ENCODE results near the gene BNIP3.

DNA sequence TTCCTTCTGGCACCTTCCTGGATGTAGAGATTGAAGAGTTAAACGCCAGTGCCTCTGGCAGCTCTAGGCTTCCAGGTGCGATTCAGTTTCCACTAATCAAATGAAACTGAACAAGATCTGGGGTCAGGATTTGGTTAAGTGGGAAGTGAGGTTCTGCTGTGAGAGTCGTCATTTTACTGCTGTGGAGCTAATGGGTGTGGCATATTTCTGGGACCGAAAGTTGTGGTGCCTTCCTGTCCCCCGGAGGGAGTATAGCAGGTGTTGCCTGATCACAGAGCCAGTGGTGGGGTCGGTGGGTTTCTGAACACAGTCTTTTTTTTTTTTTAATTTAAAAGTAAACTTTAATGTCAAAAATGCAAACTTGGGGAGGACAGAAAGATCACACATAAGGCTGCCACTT is 47.0 kb upstream of the BNIP3 start:
- TF ChIP-seq GATA2 (IDR thresholded peaks at IDR 0.05; ENCODE audit: low read depth, low read length), result no peak
- TF ChIP-seq GATA3 (IDR thresholded peaks at IDR 0.05; ENCODE audit: low read depth, low read length), result no peak

Data from SH-SY5Y (cell line).